NCI-H524 treated with DMSO at 0.1 percent for 48 hours (cell line): Measurements from ENCODE around the gene POFUT1.
"Not testable (repeated sequence)": the region's sequence is repeated elsewhere in the genome, so short reads cannot be mapped to it uniquely, and the experiment has no call there.

ENCODE experiments used
- DNase-seq: peaks from one replicate; lab custom pipeline; 2025; lab: John Stamatoyannopoulos, UW

Gene POFUT1

GRCh38 chr20:32189123-32189410 is 18.6 kb upstream of the POFUT1 start:
- DNase-seq = no peak

DNA sequence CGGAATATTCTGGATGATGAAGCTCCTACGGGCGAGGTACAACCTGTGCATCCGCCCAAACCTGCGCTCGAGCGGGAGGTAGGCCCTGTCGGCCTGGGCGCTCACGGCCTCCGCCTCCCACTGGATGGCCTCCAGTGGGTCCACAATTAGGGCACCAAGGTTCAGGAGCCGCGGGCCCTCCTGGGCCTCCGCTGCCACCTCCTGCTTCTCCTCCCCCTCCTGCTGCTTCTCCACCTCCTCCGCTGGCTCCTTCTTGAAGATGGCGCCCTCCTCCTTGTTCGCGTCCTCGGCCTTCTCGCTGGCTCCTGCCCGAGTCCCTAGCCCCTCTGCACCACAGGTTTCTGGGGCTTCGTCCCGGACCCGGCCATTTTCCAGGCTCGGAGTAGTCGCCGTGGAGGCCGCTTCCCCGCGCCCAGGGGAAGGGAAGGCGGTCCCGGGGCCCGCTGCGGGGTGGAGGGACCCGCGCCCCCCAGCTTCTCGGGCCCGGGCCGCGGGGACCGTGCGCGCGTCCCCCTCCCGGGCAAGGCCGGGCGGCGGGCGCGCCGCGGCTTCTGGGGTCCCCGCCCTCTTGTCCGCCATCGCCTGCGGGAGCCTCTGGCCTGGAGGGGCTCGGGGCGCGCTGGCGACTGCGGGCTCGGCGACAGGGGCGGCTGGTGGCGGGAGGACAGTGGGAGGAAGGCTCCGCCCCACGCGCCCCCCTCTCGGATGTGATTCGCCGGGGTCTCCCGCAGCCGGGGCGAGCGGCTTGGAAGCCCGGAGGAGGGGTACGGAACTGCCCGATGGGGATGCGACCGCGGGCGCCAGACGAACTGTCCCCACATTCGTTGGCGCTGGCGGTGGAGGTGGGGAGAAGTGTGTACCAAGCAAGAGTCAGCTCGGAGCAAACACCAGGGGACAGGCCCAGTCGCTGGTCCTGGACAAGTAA is 17.7 kb upstream of the POFUT1 start:
- no peak for DNase-seq

- DNase-seq = no peak
These were observed 16.9 kb upstream of the POFUT1 start for GRCh38 chr20:32190616-32191415.

DNA sequence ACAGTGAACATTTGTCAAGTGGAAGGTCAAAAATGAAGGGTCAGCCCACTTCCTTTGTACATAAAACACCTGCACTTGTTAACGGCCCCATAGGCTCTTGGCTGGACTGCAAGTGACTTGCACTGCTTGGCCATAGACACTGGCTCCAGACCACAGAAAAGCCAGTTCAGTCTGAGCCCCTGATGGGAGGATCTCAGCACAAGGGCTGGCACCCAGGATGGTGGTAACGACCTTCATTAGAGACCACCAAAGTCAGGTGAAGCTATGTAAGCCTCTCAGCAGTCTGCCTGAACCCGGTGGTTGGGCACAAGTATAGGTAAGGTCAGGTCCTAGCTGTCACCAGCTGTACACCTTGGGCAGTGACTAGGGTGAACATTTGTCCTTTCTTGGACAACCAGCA is 16.3 kb upstream of the POFUT1 start:
- no peak for DNase-seq

GRCh38 chr20:32191873-32192272 is 15.8 kb upstream of the POFUT1 start:
- no peak for DNase-seq

DNA sequence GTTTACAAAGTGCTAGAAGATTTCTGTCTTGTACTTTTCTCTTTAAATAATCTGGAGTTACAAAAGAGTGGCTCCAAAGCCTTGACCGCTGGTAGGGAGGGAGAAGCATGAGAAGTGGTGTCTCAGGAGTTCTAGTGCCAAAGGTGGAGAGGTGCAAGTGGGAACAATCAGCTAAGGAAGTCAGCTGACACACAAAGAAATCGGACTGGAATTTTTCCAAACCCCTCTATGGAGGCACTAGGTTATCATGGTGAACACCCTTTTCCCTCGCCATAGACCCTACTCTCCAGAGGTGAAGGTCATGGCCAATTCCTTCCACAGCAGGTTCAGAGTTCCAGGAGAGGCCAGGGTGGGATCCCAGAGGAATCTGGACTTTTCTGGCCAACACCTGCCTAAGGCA is 15.0 kb upstream of the POFUT1 start:
- no peak for DNase-seq

DNA sequence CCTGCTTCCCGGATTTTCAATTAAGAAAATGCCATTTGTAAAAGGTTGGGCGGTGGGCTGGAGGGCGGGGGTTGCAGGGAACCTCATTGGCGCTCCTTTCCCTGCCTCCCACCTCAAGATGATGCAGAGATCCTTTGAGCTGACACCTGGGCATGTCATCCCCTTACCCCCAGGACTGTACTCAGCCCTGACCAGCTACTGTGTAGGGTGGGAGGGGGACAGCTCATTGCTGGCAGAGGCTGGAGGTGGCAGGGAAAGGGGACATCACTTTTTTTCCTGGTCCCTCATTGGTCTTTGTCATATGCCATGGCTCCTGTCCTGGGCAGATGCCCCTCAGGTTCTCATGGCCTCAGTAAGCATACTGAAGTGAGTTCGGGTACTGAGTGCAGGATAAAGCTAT is 14.3 kb upstream of the POFUT1 start:
- DNase-seq = not testable (repeated sequence)

GRCh38 chr20:32193996-32194395 is 13.7 kb upstream of the POFUT1 start:
- no peak for DNase-seq

GRCh38 chr20:32195581-32195980 is 12.1 kb upstream of the POFUT1 start:
- DNase-seq = no peak

DNA sequence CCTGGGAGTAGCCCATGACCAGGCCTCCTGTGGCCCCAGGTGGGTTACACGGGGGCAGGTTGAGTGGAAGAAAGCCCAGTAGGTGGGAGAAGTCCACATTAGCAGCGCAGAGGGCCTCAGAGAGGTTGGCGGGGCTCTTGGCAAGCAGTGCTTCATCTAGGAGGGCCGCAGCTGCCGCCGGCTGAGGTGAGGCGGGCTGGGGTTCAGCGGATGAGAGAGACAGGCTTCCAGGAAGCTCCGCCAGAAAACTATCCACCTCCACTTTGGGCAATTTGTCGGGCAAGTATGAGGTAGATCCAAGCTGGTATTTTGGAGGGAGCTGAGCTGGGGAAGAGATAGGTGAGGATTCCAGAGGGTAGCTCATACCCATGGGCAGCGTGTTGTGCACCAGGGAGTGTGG is 11.1 kb upstream of the POFUT1 start:
- DNase-seq = not testable (repeated sequence)

GRCh38 chr20:32197136-32197535 is 10.5 kb upstream of the POFUT1 start:
- not testable (repeated sequence) for DNase-seq

GRCh38 chr20:32199006-32199405 is 8.7 kb upstream of the POFUT1 start:
- no peak for DNase-seq

GRCh38 chr20:32201296-32201976 is 6.2 kb upstream of the POFUT1 start:
- no peak for DNase-seq

- no peak for DNase-seq
These were observed 5.7 kb upstream of the POFUT1 start for GRCh38 chr20:32201977-32202363.

- DNase-seq = no peak
These were observed 4.1 kb upstream of the POFUT1 start for GRCh38 chr20:32203356-32204204.

GRCh38 chr20:32204205-32205109 is 3.2 kb upstream of the POFUT1 start:
- no peak for DNase-seq

- no peak for DNase-seq
These were observed 2.4 kb upstream of the POFUT1 start for GRCh38 chr20:32205110-32205842.

- peak; percentile 98 for DNase-seq
These were observed 1.6 kb upstream of the POFUT1 start for GRCh38 chr20:32205843-32206759.
